Panc1 (cell line): ENCODE results near the gene KAZN. TPM values are rescaled to one million over a fixed set of nuclear protein-coding genes. Genes with fewer than 3 reads are reported as not detected.

Experiments used
- ATAC-seq: fragments of 200-7000 bp; cut with Tn5 transposase; 2 replicates; pipeline ENCODE4 v1.9.1; 2020; ENCODE audit warnings: mild to moderate bottlenecking, moderate library complexity
- BruUV-seq: library from RNA; stranded (reverse); fragments of 400-500 nt; replicated peaks from 2 replicates; lab custom pipeline; 2021; lab: Mats Ljungman, UMichigan
- CTCF ChIA-PET: fragments of 300-600 bp; sonication (Branson Sonifier 250); formaldehyde crosslinking; loops from one replicate; lab custom pipeline; 2022; ENCODE audit warnings: antibody characterized with exemption; lab: Charles Lee
- POLR2A ChIA-PET: fragments of 300-600 bp; sonication (Branson Sonifier 250); formaldehyde crosslinking; loops from one replicate; lab custom pipeline; 2022; ENCODE audit warnings: antibody characterized with exemption; lab: Charles Lee
- DNase-seq: peaks from one replicate; pipeline ENCODE4 v3.0.0-alpha.2; 2010; ENCODE audit warnings: low read depth, low spot score
- H3K27ac ChIP-seq: 2 replicates; pipeline ENCODE4 v1.5.1; 2011; ENCODE audit warnings: mild to moderate bottlenecking, low read length, inconsistent platforms
- H3K27me3 ChIP-seq: fragments of 200-500 bp; sonication (Bioruptor generic); 2 replicates; pipeline ENCODE4 v1.6.0; 2014; ENCODE audit warnings: low read length, inconsistent platforms; ENCODE audit not compliant: control insufficient read depth, insufficient read depth
- H3K36me3 ChIP-seq: fragments of 200-500 bp; sonication (Bioruptor generic); 2 replicates; pipeline ENCODE4 v1.5.1; 2014; ENCODE audit warnings: inconsistent platforms, mild to moderate bottlenecking, low read length, moderate library complexity; ENCODE audit not compliant: control insufficient read depth, insufficient read depth
- H3K4me1 ChIP-seq: 2 replicates; pipeline ENCODE4 v1.5.1; 2011; ENCODE audit warnings: inconsistent platforms, mild to moderate bottlenecking, low read length, moderate library complexity; ENCODE audit not compliant: control insufficient read depth, insufficient read depth
- H3K4me3 ChIP-seq, 2 experiments: 2 replicates each; pipeline ENCODE4 v1.5.1; 2011 to 2012; ENCODE audit warnings: low read depth in 2 of 2, low read length in 2 of 2, mild to moderate bottlenecking in 2 of 2, inconsistent platforms in 1 of 2, moderate library complexity in 1 of 2
- H3K9me3 ChIP-seq: fragments of 200-500 bp; sonication (Bioruptor generic); 2 replicates; pipeline ENCODE4 v1.5.1; 2014; ENCODE audit warnings: low read depth, mild to moderate bottlenecking, inconsistent platforms, low read length, moderate library complexity; ENCODE audit not compliant: control insufficient read depth, insufficient read depth
- CTCF ChIP-seq: fragments of 450-650 bp; IDR thresholded peaks from 2 replicates; pipeline ENCODE4 v1.5.1; 2017; ENCODE audit warnings: mild to moderate bottlenecking
- POLR2AphosphoS5 ChIP-seq: IDR thresholded peaks from 2 replicates; pipeline ENCODE4 v1.6.1; 2012; ENCODE audit warnings: mild to moderate bottlenecking, low read depth, low read length, moderate library complexity
- REST ChIP-seq, 2 experiments: IDR thresholded peaks; 2 replicates each; pipeline ENCODE4 v1.6.1; 2011 to 2012; ENCODE audit warnings: low read depth in 2 of 2, control low read depth in 1 of 2, low read length in 1 of 2, mild to moderate bottlenecking in 1 of 2, moderate library complexity in 1 of 2; ENCODE audit not compliant: insufficient read depth in 1 of 2
- SIN3A ChIP-seq: IDR thresholded peaks from 2 replicates; pipeline ENCODE4 v1.6.1; 2012; ENCODE audit warnings: low read depth, mild to moderate bottlenecking, low read length, moderate library complexity, borderline replicate concordance; ENCODE audit not compliant: insufficient read depth
- TCF7L2 ChIP-seq: IDR thresholded peaks from 2 replicates; pipeline ENCODE4 v1.6.1; 2011; ENCODE audit warnings: mild to moderate bottlenecking, low read depth, low read length, inconsistent platforms
- in situ Hi-C: cut with HindIII; loops from 2 replicates; pipeline ENCODE4 v1.10.0; 2016; ENCODE audit warnings: low sequenced_read_pairs, low pct_unique_long_range_greater_than_20kb
- intact Hi-C: fragments of 100-400 bp; cut with micrococcal nuclease; formaldehyde crosslinking; loops from one replicate; pipeline ENCODE4 v1.10.0; 2022; ENCODE audit not compliant: unreplicated experiment
- total RNA-seq: library from RNA; stranded (reverse); gene quantifications from one replicate; pipeline ENCODE4 v1.2.1, GENCODE V29; 2021; ENCODE audit not compliant: unreplicated experiment

KAZN gene
- total RNA-seq, 1 experiment from 2014 or later = 6.6 TPM

- CTCF ChIA-PET = no interaction called here
- Histone ChIP-seq H3K9me3 (no peaks in the 10 kb centered on the region), H3K27ac (no peak overlapping the region), H3K36me3 (no peaks in the 10 kb centered on the region), H3K4me3 (no peak overlapping the region), H3K4me1 (no peaks in the 10 kb centered on the region), H3K27me3 (no peaks in the 10 kb centered on the region)
- TF ChIP-seq POLR2AphosphoS5 (no peak), REST (IDR thresholded peaks at IDR 0.05; ENCODE audit: insufficient read depth in 1 of 2, low read depth in 2 of 2, low read length in 1 of 2) (no peak), TCF7L2 (no peak), SIN3A (no peak), CTCF (no peak)
- POLR2A ChIA-PET = no interaction called here
- BruUV-seq = no TSS peak
- in situ Hi-C loops (no loop called here), intact Hi-C loops (no loop called here)
- no peak for ATAC-seq
- DNase-seq = no peak
Observed at GRCh38 chr1:14822996-14823395, 224.5 kb downstream of the KAZN start.

- Histone ChIP-seq H3K27ac (no peak overlapping the region), H3K36me3 (no peaks in the 10 kb centered on the region), H3K27me3 (no peaks in the 10 kb centered on the region), H3K4me3 (no peak overlapping the region), H3K9me3 (no peaks in the 10 kb centered on the region), H3K4me1 (no peaks in the 10 kb centered on the region)
- intact Hi-C loops = no loop called here
- ChIA-PET CTCF (no interaction called here), POLR2A (no interaction called here)
- DNase-seq (no peak), ATAC-seq (no peak)
- no TSS peak for BruUV-seq
- TF ChIP-seq POLR2AphosphoS5 (no peak), REST (IDR thresholded peaks at IDR 0.05; ENCODE audit: insufficient read depth in 1 of 2, low read depth in 2 of 2, low read length in 1 of 2) (no peak)
- in situ Hi-C loops = no loop called here
Observed at GRCh38 chr1:14824314-14824915, 225.9 kb downstream of the KAZN start.
